ENCODE results near the gene TTLL5.
A peak's percentile ranks its signal among the peaks of the same experiment; 100 is the strongest.

The TTLL5 gene

DNA sequence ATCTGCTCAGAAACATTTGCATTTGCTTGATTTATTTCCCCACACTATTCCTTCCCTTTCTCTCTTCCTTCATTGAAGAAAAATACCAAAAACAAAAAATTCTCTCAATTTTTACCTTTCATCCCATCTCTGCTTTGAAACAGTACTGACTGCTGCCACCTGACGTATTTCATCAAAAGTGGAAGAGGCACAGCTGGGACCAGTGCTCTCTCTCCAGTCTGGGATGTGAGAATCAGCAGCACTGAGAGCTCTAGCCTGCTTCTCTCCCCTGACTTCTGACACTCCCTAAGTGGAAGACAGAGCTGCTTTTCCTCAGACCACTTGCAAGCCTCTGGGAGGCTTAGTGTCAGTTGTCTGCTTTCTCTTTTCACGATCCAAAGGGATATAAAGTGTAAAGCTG lies 36.9 kb downstream of the TTLL5 start:
- DNase-seq (ENCODE audit: insufficient read length, low spot score), result no peak
- FAIRE-seq, result no peak

DNA sequence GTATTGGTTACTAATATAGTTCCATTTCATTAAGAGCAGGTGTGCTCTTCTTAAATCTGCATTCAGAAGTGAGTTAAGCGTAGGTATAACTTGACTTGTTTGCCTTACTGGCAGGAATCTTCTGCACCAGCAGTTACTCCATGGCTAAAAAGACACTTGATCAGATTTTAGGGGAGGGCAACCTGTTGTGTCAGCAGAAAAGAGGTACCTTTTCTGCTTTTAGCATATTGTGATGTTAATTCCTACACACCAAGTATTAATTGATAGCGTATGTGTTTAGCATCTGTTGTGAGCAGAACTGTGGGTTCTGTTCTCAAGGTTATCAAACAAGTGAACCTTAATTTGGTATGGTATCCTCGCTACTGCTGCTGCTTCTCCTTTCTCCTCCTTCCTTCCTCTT lies 38.3 kb downstream of the TTLL5 start:
- peak; percentile 49 for FAIRE-seq
- DNase-seq (ENCODE audit: insufficient read length, low spot score), result no peak

DNA sequence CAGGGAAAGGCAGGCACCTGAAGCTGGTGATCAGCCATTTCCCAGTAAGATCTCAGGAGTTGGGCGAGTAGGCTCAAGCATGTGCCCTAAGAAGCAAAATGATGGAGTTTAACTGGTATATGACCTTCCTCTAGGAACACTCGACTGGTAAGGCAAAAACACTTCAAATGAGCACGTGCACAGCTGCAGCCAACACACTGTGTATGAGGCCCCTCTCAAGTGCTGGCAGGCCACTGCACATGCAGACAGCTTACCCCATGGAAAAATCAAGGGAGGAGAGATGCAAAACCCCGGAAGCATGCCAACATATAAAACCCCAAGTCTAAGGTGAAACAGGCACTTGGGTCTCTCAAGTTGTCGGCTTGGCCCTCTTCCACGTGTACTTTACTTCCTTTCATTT lies 39.2 kb downstream of the TTLL5 start:
- no peak for DNase-seq (ENCODE audit: insufficient read length, low spot score)
- FAIRE-seq, result peak; percentile 68

GRCh38 chr14:75702122-75702521 lies 41.1 kb downstream of the TTLL5 start:
- DNase-seq (ENCODE audit: insufficient read length, low spot score) (no peak), FAIRE-seq (no peak)

DNA sequence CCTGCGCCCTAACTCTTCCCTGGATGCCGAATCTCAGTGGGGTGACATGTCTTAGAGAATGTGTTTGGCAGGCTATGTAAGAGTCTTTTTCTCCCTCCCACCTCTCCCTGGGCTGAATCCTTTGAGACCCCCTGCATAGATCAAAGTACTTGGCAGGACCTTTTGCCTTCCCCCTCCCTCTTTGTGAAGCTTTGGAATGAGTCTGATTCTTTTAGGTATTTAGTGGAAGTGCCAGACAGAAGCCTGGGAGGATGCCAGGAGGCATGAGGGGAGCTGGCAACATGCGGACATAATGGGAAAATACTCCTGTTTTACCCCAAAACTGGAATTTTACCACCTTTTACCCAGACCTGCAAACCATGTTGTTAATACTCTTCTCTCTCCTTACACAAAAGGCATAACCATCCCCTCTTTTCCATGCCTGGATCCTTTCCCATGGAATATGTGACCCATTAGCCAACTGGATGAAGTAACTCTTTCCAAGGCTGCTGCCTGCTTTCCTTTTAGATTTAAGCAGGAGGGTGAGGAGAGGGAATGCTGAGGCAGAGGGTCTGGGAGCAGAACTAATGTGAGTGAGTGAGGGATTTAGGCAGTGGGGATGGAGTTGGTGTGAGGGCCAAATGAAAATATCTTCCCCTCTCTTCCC lies 41.7 kb downstream of the TTLL5 start:
- no peak for DNase-seq (ENCODE audit: insufficient read length, low spot score)

DNA sequence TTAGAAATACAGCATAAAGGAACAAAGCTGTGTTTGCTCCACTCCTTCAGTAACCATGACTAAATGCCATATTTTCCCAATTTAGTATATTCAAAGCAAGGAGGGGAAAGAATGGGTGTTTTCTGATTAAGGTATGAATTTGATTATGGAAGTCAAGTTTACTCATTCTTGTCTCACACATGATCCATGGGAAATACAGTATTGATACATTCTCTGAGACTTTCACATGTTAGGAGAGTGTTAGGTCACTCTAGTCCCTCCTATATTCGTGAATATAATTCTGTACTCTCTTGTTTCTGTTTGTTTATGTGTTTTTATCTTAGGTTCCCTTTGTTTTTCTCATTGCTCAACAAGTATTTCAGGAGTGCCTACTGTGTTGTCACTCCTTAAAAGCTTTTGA lies 42.4 kb downstream of the TTLL5 start:
- DNase-seq (ENCODE audit: insufficient read length, low spot score), result no peak
- no peak for FAIRE-seq

More for the DNA sequence above, 41.7 kb downstream of the TTLL5 start:
- FAIRE-seq, result peak; percentile 66

GRCh38 chr14:75705014-75705413 lies 44.0 kb downstream of the TTLL5 start:
- no peak for DNase-seq (ENCODE audit: insufficient read length, low spot score)
- no peak for FAIRE-seq

DNA sequence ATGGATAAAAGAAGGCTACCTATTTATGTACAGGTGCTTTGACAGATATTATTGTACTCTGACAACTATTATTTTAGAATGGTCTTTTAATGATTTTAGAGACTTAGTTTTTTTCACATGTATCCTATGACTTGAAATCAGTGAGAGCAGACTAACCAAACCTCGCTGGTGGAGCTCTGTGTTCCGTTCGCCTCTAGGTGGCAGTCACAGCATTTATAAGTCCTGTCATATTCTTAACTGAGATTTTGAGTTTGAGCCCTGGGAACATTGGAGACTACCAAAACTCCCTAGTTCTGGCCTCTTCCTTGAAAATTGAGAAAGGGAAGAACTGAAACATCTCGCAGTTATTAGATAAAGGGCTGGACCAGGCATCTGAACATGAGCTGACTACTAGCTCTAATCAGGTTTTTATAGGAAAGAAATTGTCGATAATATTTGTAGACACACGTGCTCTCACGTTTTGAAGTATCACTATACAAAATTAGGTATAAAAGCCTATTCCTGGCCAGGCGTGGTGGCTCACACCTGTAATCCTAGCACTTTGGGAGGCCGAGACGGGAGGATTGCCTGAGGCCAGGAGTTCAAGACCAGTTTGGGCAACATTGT lies 48.3 kb downstream of the TTLL5 start:
- peak; percentile 84 for FAIRE-seq
- peak; percentile 90 for DNase-seq (ENCODE audit: insufficient read length, low spot score)

DNA sequence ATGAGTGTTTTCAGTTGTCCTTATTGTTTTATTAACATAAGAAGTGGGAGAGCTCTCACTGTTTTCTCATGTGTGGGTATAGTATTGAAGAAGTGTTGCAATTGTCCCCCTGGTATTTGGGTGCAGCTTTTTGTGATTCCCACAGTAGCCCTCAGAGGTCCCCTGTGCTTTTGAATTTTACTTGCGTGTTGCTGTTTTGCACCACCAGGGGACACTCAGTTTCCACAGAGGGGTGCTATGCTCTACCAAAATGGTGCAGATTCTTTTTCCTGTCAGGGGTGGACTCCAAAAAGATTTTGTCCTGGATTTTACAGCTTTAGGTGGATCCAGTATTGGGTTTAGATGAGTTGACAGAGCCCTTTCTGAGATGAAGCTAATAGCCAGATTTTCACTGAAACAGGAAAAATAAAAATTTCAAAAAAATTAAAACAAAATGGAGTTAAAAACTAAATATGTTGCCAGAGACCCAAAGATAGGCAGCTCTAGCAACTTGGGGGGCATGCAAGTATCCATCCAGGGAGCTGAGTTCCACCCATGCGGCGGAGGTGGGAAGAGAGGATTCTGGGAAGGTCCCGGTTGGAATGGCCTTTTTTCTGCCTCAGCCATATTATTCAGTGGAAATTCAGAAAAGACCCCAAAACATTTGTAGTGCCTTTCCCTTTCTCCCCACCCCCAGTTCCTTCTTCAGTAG lies 50.2 kb downstream of the TTLL5 start:
- DNase-seq (ENCODE audit: insufficient read length, low spot score), result peak; percentile 74

GRCh38 chr14:75711796-75712211 lies 50.8 kb downstream of the TTLL5 start:
- peak; percentile 65 for DNase-seq (ENCODE audit: insufficient read length, low spot score)
- FAIRE-seq, result peak; percentile 78

More for the DNA sequence above, 50.2 kb downstream of the TTLL5 start:
- FAIRE-seq, result peak; percentile 91

DNA sequence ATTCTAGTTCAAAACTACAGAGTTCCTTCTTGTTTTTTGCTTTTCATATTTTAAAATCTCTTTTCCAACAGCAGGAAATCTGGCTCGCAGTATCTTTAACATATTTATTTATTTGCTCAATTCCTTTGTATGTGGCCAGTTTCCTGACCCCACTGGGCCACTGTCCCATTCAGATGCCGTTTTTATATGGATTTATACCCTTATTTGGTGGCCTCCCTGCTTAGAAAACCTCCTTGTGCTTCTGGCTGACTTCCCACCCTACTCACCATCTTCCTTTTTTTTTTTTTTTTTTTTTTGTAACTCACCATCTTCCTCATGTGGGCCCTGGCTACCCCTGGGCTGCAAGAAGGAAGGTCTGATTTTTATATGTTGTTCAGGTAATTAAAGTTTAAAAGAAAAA lies 53.9 kb downstream of the TTLL5 start:
- FAIRE-seq, result no peak
- no peak for DNase-seq (ENCODE audit: insufficient read length, low spot score)

DNA sequence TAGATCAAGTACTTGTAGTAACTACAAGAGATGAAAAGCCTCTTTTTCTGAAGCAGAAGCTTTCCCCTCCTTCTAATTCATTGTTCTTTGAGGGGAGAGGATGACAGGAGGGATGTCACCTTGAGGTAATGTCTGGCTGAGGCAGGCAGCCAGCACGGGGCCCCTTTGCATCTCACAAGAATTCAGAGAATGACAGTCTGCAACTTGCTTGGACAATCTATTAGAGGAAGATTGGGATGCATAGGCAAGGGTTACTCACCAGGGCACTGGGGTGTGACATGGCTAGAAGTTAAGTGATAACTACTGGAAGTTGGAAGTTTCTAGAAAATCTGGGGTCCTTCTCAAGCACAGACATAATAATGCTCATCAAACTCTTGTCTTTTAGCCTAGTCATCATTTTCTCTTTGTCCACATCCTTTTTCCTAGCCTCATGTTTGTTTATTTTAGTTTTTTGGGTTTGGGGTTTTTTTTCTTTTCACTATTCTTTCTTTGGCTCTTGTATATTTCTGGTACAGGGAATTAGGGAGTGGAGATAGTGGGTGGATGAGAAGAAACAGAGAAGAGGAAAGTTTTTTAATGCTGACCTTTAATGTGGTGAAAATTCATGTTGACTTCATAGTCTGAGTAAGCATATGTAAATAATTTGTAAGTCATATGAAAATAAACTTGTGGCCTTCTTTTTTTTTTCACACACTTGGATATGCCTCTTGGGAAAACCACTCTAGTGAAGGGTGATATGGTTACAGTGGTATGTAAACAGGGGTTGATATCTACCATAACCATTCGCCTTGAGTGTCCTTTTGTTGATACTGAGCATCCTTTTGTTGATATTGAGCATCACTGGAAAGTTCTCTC lies 55.1 kb downstream of the TTLL5 start:
- FAIRE-seq (peak; percentile 58), DNase-seq (ENCODE audit: insufficient read length, low spot score) (no peak)

- DNase-seq (ENCODE audit: insufficient read length, low spot score) (no peak), FAIRE-seq (no peak)
These were observed 56.7 kb downstream of the TTLL5 start for GRCh38 chr14:75717729-75718128.

DNA sequence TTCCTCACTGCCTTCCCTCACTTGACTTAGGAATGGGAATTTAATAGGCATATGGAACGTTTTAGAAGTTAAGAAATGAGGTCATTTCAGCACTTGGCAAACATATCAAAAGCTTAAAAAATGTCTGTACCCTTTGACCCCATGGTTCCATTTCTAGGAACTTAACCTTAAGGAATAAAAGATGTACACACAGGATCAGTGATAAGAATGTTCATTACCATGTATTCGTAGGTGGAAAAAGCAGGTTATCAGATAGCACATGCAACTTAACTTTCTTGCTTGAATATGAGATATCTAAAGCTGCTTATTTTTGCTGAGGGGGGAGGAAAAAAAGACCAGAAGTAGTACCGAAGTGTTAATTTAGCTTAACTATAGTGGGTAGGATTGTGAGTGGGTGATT lies 57.2 kb downstream of the TTLL5 start:
- DNase-seq (ENCODE audit: insufficient read length, low spot score), result no peak
- peak; percentile 36 for FAIRE-seq

DNA sequence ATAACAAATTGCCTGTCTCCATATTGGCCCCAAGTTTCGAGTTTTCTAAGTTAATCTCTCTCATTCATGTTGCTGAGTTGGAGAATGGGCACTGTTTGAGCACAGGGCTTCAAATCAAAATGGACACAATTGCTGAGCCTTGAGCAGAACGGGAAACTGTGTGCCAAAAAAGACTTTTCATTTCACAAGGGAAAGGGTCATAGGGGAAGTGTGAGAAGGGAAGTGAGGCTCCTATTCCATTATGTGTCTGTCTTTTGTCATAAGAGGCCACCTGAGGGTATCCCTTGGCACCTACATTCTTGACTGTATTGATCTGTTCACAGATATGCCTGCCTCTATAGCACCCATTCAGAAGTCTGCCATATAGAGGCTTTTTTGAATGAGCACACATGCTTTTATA lies 59.1 kb downstream of the TTLL5 start:
- no peak for FAIRE-seq
- DNase-seq (ENCODE audit: insufficient read length, low spot score), result no peak

DNA sequence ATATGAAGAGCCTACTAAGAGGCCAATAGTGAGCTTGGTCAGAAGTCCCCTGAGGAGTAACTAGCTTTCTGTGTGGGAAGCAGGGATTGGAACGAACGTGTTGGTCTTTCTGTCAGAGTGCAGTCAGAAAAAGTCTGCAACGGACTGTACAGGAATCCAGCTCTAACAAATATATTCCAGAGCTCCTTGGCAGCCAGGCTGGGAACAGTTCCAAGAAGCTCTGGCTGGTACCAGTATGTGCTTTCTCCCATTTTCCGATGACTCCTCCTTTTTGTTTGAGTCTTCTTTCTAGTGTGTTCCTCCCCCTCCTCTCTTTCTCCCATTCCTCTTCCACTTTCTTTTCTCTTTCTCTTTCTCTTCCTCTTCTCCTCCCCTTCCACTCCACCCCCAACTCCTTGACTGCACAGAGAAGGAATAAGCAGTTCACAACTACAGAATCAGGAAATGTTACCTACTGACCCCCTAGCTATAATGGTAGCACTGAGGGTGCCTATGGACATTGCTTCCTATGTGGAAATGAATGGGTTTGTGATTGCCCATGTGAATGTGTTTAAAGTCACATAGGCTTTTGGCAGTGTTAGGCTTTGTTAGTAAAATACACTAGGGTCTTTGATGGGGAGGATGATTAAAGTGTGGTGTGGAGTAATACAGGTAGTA lies 59.9 kb downstream of the TTLL5 start:
- FAIRE-seq (peak; percentile 69), DNase-seq (ENCODE audit: insufficient read length, low spot score) (no peak)

GRCh38 chr14:75723716-75724115 lies 62.7 kb downstream of the TTLL5 start:
- DNase-seq (ENCODE audit: insufficient read length, low spot score) (no peak), FAIRE-seq (peak; percentile 54)

DNA sequence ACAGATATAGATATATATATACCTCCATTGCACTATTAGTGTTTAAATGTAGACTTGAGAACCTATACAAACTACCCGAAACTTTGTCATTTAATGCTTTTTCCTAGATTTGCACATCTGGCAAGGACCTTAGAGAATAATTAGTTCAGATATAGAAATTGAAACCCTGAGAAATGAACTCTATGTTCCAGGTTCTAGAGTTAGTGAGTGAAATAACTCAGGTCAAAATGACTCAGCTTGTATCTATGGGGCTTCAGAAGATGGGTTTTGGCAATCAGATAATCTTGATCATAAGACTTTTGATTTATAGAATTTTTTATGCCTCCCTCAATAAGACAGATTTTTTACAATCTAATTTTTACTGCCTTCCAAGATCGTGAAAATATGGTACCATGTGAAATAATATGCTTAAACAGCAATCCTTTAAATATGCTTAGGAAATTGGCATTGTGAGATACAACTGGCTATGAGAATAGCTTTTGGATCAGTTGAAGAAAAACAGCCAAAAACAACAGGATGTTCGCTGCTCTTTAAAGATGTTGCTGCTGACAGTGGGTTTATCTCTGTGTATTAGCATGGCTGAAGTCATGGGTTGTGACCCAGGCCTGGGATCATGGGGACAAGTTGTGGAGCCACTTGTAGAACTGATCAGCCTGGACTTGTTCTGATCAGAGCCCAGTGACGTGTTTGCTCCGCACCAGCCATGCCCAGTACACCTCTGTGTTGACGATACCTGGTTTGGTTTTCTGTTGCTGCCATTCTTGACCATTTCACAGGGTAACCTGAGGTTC lies 63.6 kb downstream of the TTLL5 start:
- FAIRE-seq (peak; percentile 86), DNase-seq (ENCODE audit: insufficient read length, low spot score) (no peak)

DNA sequence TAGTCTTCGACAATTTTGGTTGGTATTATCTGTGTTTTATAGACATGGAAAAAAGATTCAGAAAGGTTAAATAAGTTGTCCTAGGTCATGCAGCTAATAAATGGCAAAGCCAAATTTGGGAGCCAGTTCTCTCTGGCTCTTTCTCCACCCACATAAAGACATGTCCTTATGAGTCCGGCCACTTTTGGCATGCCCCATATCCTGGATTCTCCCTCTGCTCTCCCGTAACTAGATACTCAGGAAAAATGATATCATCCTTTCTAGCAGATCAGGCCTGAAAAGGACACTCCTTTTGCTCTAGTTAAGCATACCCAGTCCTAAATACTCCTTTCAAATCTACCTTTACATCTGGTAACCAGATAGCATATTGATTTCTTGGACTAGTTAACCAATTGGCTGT lies 64.4 kb downstream of the TTLL5 start:
- DNase-seq (ENCODE audit: insufficient read length, low spot score) (no peak), FAIRE-seq (peak; percentile 69)

DNA sequence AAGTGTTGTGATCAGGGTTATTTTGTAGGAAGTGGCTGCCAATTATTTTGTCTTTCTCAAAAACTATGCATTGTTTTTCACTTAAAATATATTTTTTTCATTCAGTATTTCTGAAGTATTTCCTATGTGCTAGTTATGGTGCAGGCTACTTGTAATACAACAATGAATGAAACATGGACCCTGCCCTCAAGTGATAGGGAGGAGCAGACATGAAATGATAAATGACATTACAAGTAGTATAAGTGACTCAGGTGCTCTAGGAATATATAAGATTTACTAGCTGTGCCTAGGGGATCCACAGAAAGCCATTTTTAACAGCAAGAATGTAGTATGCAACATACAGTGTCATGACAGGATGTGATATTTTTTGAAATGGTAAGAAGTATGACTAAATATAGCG lies 65.3 kb downstream of the TTLL5 start:
- FAIRE-seq, result peak; percentile 75
- no peak for DNase-seq (ENCODE audit: insufficient read length, low spot score)

Measured in HTR-8/SVneo (cell line).